H1 (cell line): ENCODE measurements around the gene GRIK4. TPM values are rescaled to one million over a fixed set of nuclear protein-coding genes. Genes with fewer than 3 reads are reported as not detected.

Source experiments
- CTCF ChIA-PET: fragments of 300-600 bp; sonication (Branson Sonifier 250); formaldehyde crosslinking; loops from one replicate; lab custom pipeline; 2021; ENCODE audit not compliant: partially characterized antibody; lab: Charles Lee
- POLR2A ChIA-PET: fragments of 300-600 bp; sonication (Branson Sonifier 250); formaldehyde crosslinking; loops from one replicate; lab custom pipeline; 2021; ENCODE audit warnings: inconsistent platforms; ENCODE audit not compliant: partially characterized antibody; lab: Charles Lee
- DNase-seq, 2 experiments: peaks; one replicate each; pipeline versions ENCODE4 v3.0.0 to v3.0.0-alpha.2; 2010 to 2022; ENCODE audit warnings: low spot score in 2 of 2, low read depth in 1 of 2, mixed read lengths in 1 of 2
- FAIRE-seq: peaks from 2 replicates; lab custom pipeline; 2011; peaks lifted over from hg19 to GRCh38; lab: Jason Lieb, UNC
- H2AFZ ChIP-seq: 2 replicates; pipeline ENCODE4 v1.8.1; 2012; ENCODE audit warnings: low read length, inconsistent platforms
- H2AK5ac ChIP-seq: 2 replicates; pipeline ENCODE4 v1.6.1; 2013; ENCODE audit warnings: low read depth, low read length
- H2BK120ac ChIP-seq: replicated peaks from 2 replicates; pipeline ENCODE3; 2013; ENCODE audit warnings: low read depth, low read length, inconsistent platforms
- H2BK12ac ChIP-seq: 2 replicates; pipeline ENCODE4 v1.6.1; 2013; ENCODE audit warnings: low read depth, low read length
- H2BK15ac ChIP-seq: 2 replicates; pipeline ENCODE4 v1.6.1; 2013; ENCODE audit warnings: low read length
- H2BK20ac ChIP-seq: 2 replicates; pipeline ENCODE4 v1.6.1; 2013; ENCODE audit warnings: low read length
- H2BK5ac ChIP-seq: 2 replicates; pipeline ENCODE4 v1.6.1; 2013; ENCODE audit warnings: low read depth, low read length
- H3K14ac ChIP-seq: 2 replicates; pipeline ENCODE4 v1.6.1; 2013; ENCODE audit warnings: inconsistent platforms; ENCODE audit not compliant: insufficient read length
- H3K18ac ChIP-seq: 2 replicates; pipeline ENCODE4 v1.6.1; 2013; ENCODE audit warnings: low read length; ENCODE audit errors: extremely low read depth
- H3K23ac ChIP-seq: 2 replicates; pipeline ENCODE4 v1.6.1; 2013; ENCODE audit warnings: inconsistent platforms; ENCODE audit not compliant: insufficient read length
- H3K23me2 ChIP-seq: 2 replicates; pipeline ENCODE4 v1.6.1; 2013; ENCODE audit warnings: low read depth, low read length
- H3K27ac ChIP-seq: 2 replicates; pipeline ENCODE4 v1.6.1; 2011; ENCODE audit warnings: low read depth, low read length, inconsistent platforms
- H3K27me3 ChIP-seq, 4 experiments: replicated peaks in 1 of 4; 1 replicate in 1 of 4; 2 replicates in 3 of 4; pipeline versions ENCODE4 v1.6.1 to v1.8.1; 2011 to 2013; ENCODE audit warnings: low read length in 3 of 4, mild to moderate bottlenecking in 3 of 4, inconsistent platforms in 2 of 4, mixed read lengths in 2 of 4, moderate library complexity in 1 of 4; ENCODE audit not compliant: control insufficient read depth in 3 of 4, insufficient read depth in 3 of 4; ENCODE audit errors: extremely low read depth in 1 of 4
- H3K36me3 ChIP-seq, 4 experiments: 2 replicates each; pipeline versions ENCODE4 v1.6.1 to v1.8.1; 2011 to 2013; ENCODE audit warnings: mild to moderate bottlenecking in 4 of 4, low read length in 3 of 4, moderate library complexity in 2 of 4, control low read depth in 1 of 4, inconsistent platforms in 1 of 4; ENCODE audit not compliant: insufficient read depth in 4 of 4, control insufficient read depth in 2 of 4
- H3K4ac ChIP-seq: replicated peaks from 2 replicates; pipeline ENCODE3; 2013; ENCODE audit warnings: low read length, low read depth, mixed read lengths, inconsistent platforms; ENCODE audit not compliant: insufficient read length
- H3K4me1 ChIP-seq, 4 experiments: replicated peaks in 1 of 4; 1 replicate in 1 of 4; 2 replicates in 3 of 4; pipeline versions ENCODE4 v1.6.1 to v1.8.1; 2011 to 2013; ENCODE audit warnings: low read length in 3 of 4, inconsistent platforms in 2 of 4, mixed read lengths in 1 of 4; ENCODE audit not compliant: insufficient read depth in 4 of 4, control insufficient read depth in 3 of 4
- H3K4me2 ChIP-seq, 2 experiments: 2 replicates each; pipeline versions ENCODE4 v1.6.1 to v1.8.1; 2011 to 2013; ENCODE audit warnings: low read depth in 2 of 2, low read length in 2 of 2, control low read depth in 1 of 2, inconsistent platforms in 1 of 2, mild to moderate bottlenecking in 1 of 2; ENCODE audit not compliant: insufficient read depth in 1 of 2
- H3K4me3 ChIP-seq, 4 experiments: fragments of 200-600, 300-600 bp in 1 of 4; sonication (generic), shearing (Covaris generic), sonication (Bioruptor Twin) in 1 of 4; 2 replicates each; pipeline versions ENCODE4 v1.5.1 to v1.8.1; 2011 to 2016; ENCODE audit warnings: low read length in 4 of 4, low read depth in 3 of 4, control low read depth in 2 of 4, inconsistent platforms in 2 of 4, mild to moderate bottlenecking in 2 of 4, mixed read lengths in 1 of 4, moderate library complexity in 1 of 4; ENCODE audit not compliant: insufficient read depth in 2 of 4; ENCODE audit errors: extremely low read depth in 1 of 4
- H3K56ac ChIP-seq: replicated peaks from 2 replicates; pipeline ENCODE3; 2013; ENCODE audit warnings: low read depth, mild to moderate bottlenecking, mixed read lengths, low read length, inconsistent platforms; ENCODE audit not compliant: insufficient read length
- H3K79me1 ChIP-seq: 2 replicates; pipeline ENCODE4 v1.6.1; 2013; ENCODE audit warnings: low read depth, low read length, control low read depth
- H3K79me2 ChIP-seq, 2 experiments: 2 replicates each; pipeline versions ENCODE4 v1.6.1 to v1.8.1; 2012 to 2013; ENCODE audit warnings: low read length in 2 of 2, mild to moderate bottlenecking in 2 of 2, inconsistent platforms in 1 of 2; ENCODE audit not compliant: insufficient read depth in 2 of 2, control insufficient read depth in 1 of 2
- H3K9ac ChIP-seq, 4 experiments: replicated peaks in 1 of 4; 1 replicate in 1 of 4; 2 replicates in 3 of 4; pipeline versions ENCODE4 v1.6.1 to v1.8.1; 2011 to 2013; ENCODE audit warnings: low read depth in 3 of 4, low read length in 3 of 4, control low read depth in 2 of 4, mild to moderate bottlenecking in 2 of 4, moderate library complexity in 2 of 4, inconsistent platforms in 1 of 4; ENCODE audit errors: extremely low read depth in 1 of 4
- H3K9me3 ChIP-seq, 2 experiments: 2 replicates each; pipeline versions ENCODE4 v1.6.1 to v1.8.1; 2012 to 2013; ENCODE audit warnings: mild to moderate bottlenecking in 2 of 2, moderate library complexity in 2 of 2, control low read depth in 1 of 2, inconsistent platforms in 1 of 2, low read depth in 1 of 2, low read length in 1 of 2, mixed read lengths in 1 of 2; ENCODE audit not compliant: insufficient read depth in 2 of 2
- H4K20me1 ChIP-seq, 2 experiments: replicated peaks in 1 of 2; 2 replicates each; pipeline versions ENCODE3 to v1.8.1; 2011 to 2013; ENCODE audit warnings: inconsistent platforms in 2 of 2, low read length in 2 of 2, mild to moderate bottlenecking in 1 of 2; ENCODE audit not compliant: insufficient read depth in 2 of 2, control insufficient read depth in 1 of 2
- H4K5ac ChIP-seq: 2 replicates; pipeline ENCODE4 v1.6.1; 2013; ENCODE audit warnings: low read length, low read depth, mixed read lengths, inconsistent platforms; ENCODE audit not compliant: insufficient read length
- H4K8ac ChIP-seq: 2 replicates; pipeline ENCODE4 v1.8.0; 2013; ENCODE audit warnings: mild to moderate bottlenecking, moderate library complexity, low read length, inconsistent platforms; ENCODE audit not compliant: insufficient read depth; ENCODE audit errors: extremely low read depth
- H4K91ac ChIP-seq: replicated peaks from 2 replicates; pipeline ENCODE3; 2013; ENCODE audit warnings: low read length, mixed read lengths, inconsistent platforms; ENCODE audit not compliant: insufficient read length
- JUND ChIP-seq: IDR thresholded peaks from 2 replicates; pipeline ENCODE4 v1.6.1; 2011; ENCODE audit warnings: mild to moderate bottlenecking, improper control_type of control experiment, low read length
- KDM5A ChIP-seq: fragments of 200-600 bp; IDR thresholded peaks from 2 replicates; pipeline ENCODE4 v1.7.1; 2012; ENCODE audit warnings: mild to moderate bottlenecking, low read length, inconsistent platforms, mixed read lengths
- MAFK ChIP-seq: IDR thresholded peaks from 2 replicates; pipeline ENCODE4 v1.6.1; 2012; ENCODE audit warnings: low read depth, mild to moderate bottlenecking, improper control_type of control experiment, low read length
- POLR2A ChIP-seq, 2 experiments: IDR thresholded peaks; 1 replicate in 1 of 2; 2 replicates in 1 of 2; pipeline ENCODE4 v1.6.1; 2011; ENCODE audit warnings: low read depth in 2 of 2, low read length in 2 of 2, mild to moderate bottlenecking in 2 of 2; ENCODE audit errors: control extremely low read depth in 1 of 2
- POLR2AphosphoS5 ChIP-seq: IDR thresholded peaks from 2 replicates; pipeline ENCODE4 v1.6.1; 2011; ENCODE audit warnings: low read depth, low read length
- TAF7 ChIP-seq: optimal IDR thresholded peaks from 2 replicates; pipeline ENCODE3; 2011; ENCODE audit warnings: low read depth, mild to moderate bottlenecking, inconsistent platforms, low read length, moderate library complexity, borderline replicate concordance
- TBP ChIP-seq: IDR thresholded peaks from 2 replicates; pipeline ENCODE4 v1.6.1; 2011; ENCODE audit warnings: low read depth, low read length, improper control_type of control experiment
- YY1 ChIP-seq: IDR thresholded peaks from 2 replicates; pipeline ENCODE4 v1.6.1; 2011; ENCODE audit warnings: low read depth, mild to moderate bottlenecking, low read length
- WGBS, 2 experiments: shearing (Covaris generic) in 1 of 2; methylation state at CpG; one replicate each; pipeline versions ENCODE4 v1.1.6 to v1.1.7; 2013 to 2015; ENCODE audit warnings: low lambda C conversion rate in 2 of 2, mixed read lengths in 2 of 2, inconsistent platforms in 1 of 2, low coverage in 1 of 2, missing lambda C conversion rate in 1 of 2; ENCODE audit not compliant: insufficient replicate concordance in 2 of 2, insufficient coverage in 1 of 2, insufficient read length in 1 of 2; ENCODE audit errors: extremely low coverage in 1 of 2, missing lambda C conversion rate in 1 of 2; 5-methylcytosine and 5-hydroxymethylcytosine counted together
- polyA plus RNA-seq, 7 experiments: library from polyadenylated mRNA; depleted of rRNA in 3 of 7; stranded (reverse) in 5 of 7; unstranded in 2 of 7; fragments of >200 nt in 5 of 7; fragments of 200-250 nt in 2 of 7; gene quantifications; 1 replicate in 5 of 7; 2 replicates in 1 of 7; 4 replicates in 1 of 7; pipeline versions ENCODE4 v1.2.1 to v1.2.3, GENCODE V29; 2011 to 2013; ENCODE audit warnings: missing spikeins in 2 of 7, mixed read lengths in 2 of 7
- total RNA-seq: library from RNA; stranded (reverse); fragmentation: NEBNext Ultra II Directional; extraction: Animal tissue kit (Norgen Biotek cat#: 25700); gene quantifications from 2 replicates; pipeline ENCODE4 v1.2.1, GENCODE V29; 2021

The GRIK4 gene
- total and polyA plus RNA-seq, 2 of the 8 experiments (the other 6 are each of a cell fraction or from before 2014, with no cell fraction given) = 1.2 to 2.9 TPM

DNA sequence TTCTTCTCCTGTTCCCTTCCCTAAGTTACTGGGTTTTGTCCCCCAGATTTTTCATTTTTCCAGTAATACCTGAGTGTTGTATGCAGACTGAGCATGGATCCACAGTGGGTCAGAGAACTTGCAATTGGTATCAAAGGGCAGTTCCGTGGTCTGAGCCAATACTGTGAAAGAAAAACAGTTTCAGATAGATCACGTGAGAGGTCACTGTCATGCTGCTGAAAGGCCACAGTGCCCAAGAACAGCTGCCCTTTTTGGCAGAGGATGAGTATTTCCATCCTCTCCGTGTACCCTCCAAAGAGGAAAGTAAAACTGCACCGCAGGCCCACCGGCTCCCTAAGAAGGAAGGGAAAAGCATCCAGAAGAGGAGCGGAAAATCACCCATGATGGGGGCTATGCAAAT, 439.3 kb downstream of the GRIK4 start:
- Histone ChIP-seq H2BK12ac (no peak overlapping the region), H3K27ac (no peak overlapping the region), H3K4me2 (no peak overlapping the region), H3K4ac (no peak overlapping the region), H2BK15ac (no peak overlapping the region), H2BK5ac (no peak overlapping the region), H2BK120ac (no peak overlapping the region), H3K23me2 (no peaks in the 10 kb centered on the region; the same call in 1 of the 2 replicates), H2AFZ (no peak overlapping the region), H3K79me1 (no peaks in the 10 kb centered on the region), H4K5ac (no peak overlapping the region), H4K8ac (no peak overlapping the region), H2BK20ac (no peak overlapping the region), H3K18ac (no peak overlapping the region), H3K9ac (no peak overlapping the region; a peak in 1 of 7 replicates), H3K27me3 (no peaks in the 10 kb centered on the region; a peak in 1 of 7 replicates), H4K91ac (no peak overlapping the region), H4K20me1 (no peaks in the 10 kb centered on the region), H3K79me2 (no peaks in the 10 kb centered on the region), H3K4me1 (peaks cover 0 to 12% (median 7%) of the 10 kb centered on the region in 4 experiments; a peak in 4 of 7 replicates), H3K36me3 (no peaks in the 10 kb centered on the region), H3K4me3 (no peak overlapping the region), H3K9me3 (no peaks in the 10 kb centered on the region), H2AK5ac (no peak overlapping the region), H3K14ac (no peak overlapping the region), H3K56ac (no peak overlapping the region), H3K23ac (no peak overlapping the region)
- ChIA-PET POLR2A (interaction anchor here (1.0 to 1.1 kb wide), 2 partner anchors 9 to 217 kb away, joined by 3 read pairs; no protein-coding TSS in a partner anchor), CTCF (interaction anchor here (0.9 to 12.1 kb wide), 16 partner anchors 9 to 444 kb away, joined by 3 to 218 read pairs (median 4); no protein-coding TSS in a partner anchor)
- 89% methylated on average over 6 of the region's 6 CpGs; no CpG with 5 or more reads in 1 of the 2 experiments for WGBS, 2 experiments
- FAIRE-seq (no peak), DNase-seq (no peak)
- TF ChIP-seq MAFK = no peak
- TF ChIP-seq TAF7 = peak; percentile 93
- peak in 1 of 2 experiments; percentile 21; a peak in 1 of 3 replicates for TF ChIP-seq POLR2A (IDR thresholded peaks at IDR 0.05; ENCODE audit: control extremely low read depth in 1 of 2, low read depth in 2 of 2, low read length in 2 of 2)
- TF ChIP-seq POLR2AphosphoS5 = peak; percentile 56; the same call in 1 of the 2 replicates
- peak; percentile 51; the same call in 1 of the 2 replicates for TF ChIP-seq TBP
- TF ChIP-seq JUND = no peak
- TF ChIP-seq KDM5A = no peak
- no peak for TF ChIP-seq YY1
